Effector memory CD4-positive, alpha-beta T cell (primary cell): ENCODE data around the gene HEPN1.
"Not testable (repeated sequence)": the region's sequence is repeated elsewhere in the genome, so short reads cannot be mapped to it uniquely, and the experiment has no call there.

Source experiments
- DNase-seq, 3 donors: peaks; one replicate each; pipeline ENCODE4 v3.0.0-alpha.2; 2020
- H3K27ac ChIP-seq: 2 replicates; pipeline ENCODE4 v1.7.0; 2013; ENCODE audit warnings: mild to moderate bottlenecking, low read length, moderate library complexity; ENCODE audit not compliant: insufficient read depth, poor library complexity, severe bottlenecking
- H3K27me3 ChIP-seq: replicated peaks from 2 replicates; pipeline ENCODE4 v1.7.0; 2013; ENCODE audit warnings: mild to moderate bottlenecking, low read length; ENCODE audit not compliant: insufficient read depth, control insufficient read depth, poor library complexity, severe bottlenecking
- H3K36me3 ChIP-seq: 2 replicates; pipeline ENCODE4 v1.7.0; 2013; ENCODE audit warnings: mild to moderate bottlenecking, low read length, moderate library complexity; ENCODE audit not compliant: control insufficient read depth, insufficient read depth
- H3K4me1 ChIP-seq: 2 replicates; pipeline ENCODE4 v1.7.0; 2013; ENCODE audit warnings: low read length, mild to moderate bottlenecking; ENCODE audit not compliant: control insufficient read depth, insufficient read depth, poor library complexity, severe bottlenecking
- H3K4me3 ChIP-seq: 2 replicates; pipeline ENCODE4 v1.7.0; 2013; ENCODE audit warnings: low read length, low read depth, mild to moderate bottlenecking; ENCODE audit not compliant: insufficient read depth, poor library complexity, severe bottlenecking
- H3K9me3 ChIP-seq: 2 replicates; pipeline ENCODE4 v1.7.0; 2013; ENCODE audit warnings: mild to moderate bottlenecking, low read length, moderate library complexity; ENCODE audit not compliant: control insufficient read depth

HEPN1 gene

GRCh38 chr11:124953753-124954589 lies 34.9 kb downstream of the HEPN1 start, which contains the start of gene CCDC15:
TSS of gene CCDC15 (plus strand) at chr11:124954202. CDS start at chr11:124954733, 531 bp downstream.
- Histone ChIP-seq H3K4me3 (peak within 1 kb of the TSS; percentile 69), H3K27ac (peak within 1 kb of the TSS; percentile 81), H3K4me1 (peaks cover 27% of the 10 kb centered on the region), H3K27me3 (no peaks in the 10 kb centered on the region), H3K36me3 (no peaks in the 10 kb centered on the region), H3K9me3 (no peaks in the 10 kb centered on the region)
- peak; percentile 90 to 93 (median 91) for DNase-seq

- Histone ChIP-seq H3K27ac (peak overlapping the region; percentile 81), H3K4me1 (peaks cover 25% of the 10 kb centered on the region), H3K27me3 (no peaks in the 10 kb centered on the region), H3K4me3 (peak overlapping the region; percentile 69), H3K36me3 (no peaks in the 10 kb centered on the region), H3K9me3 (no peaks in the 10 kb centered on the region)
- DNase-seq: no peak
Observed at GRCh38 chr11:124954590-124954955, 35.5 kb downstream of the HEPN1 start.

GRCh38 chr11:124955035-124955434 lies 36.0 kb downstream of the HEPN1 start:
- H3K27me3 ChIP-seq: no peaks in the 10 kb centered on the region
- H3K27ac ChIP-seq: no peak overlapping the region
- no peak overlapping the region for H3K4me3 ChIP-seq
- no peak for DNase-seq
- H3K9me3 ChIP-seq: no peaks in the 10 kb centered on the region
- H3K36me3 ChIP-seq: no peaks in the 10 kb centered on the region
- H3K4me1 ChIP-seq: peaks cover 21% of the 10 kb centered on the region

- no peak for DNase-seq
- no peaks in the 10 kb centered on the region for H3K36me3 ChIP-seq
Observed at GRCh38 chr11:124961972-124962609, 43.0 kb downstream of the HEPN1 start.

GRCh38 chr11:124968197-124968596 lies 49.1 kb downstream of the HEPN1 start:
- H3K4me3 ChIP-seq, H3K36me3 ChIP-seq, H3K4me1 ChIP-seq, H3K27me3 ChIP-seq, H3K9me3 ChIP-seq, DNase-seq, H3K27ac ChIP-seq: not testable (repeated sequence)

More at GRCh38 chr11:124961972-124962609, 43.0 kb downstream of the HEPN1 start:
- H3K27me3 ChIP-seq: no peaks in the 10 kb centered on the region
- H3K9me3 ChIP-seq: no peaks in the 10 kb centered on the region
- no peaks in the 10 kb centered on the region for H3K4me1 ChIP-seq
- H3K4me3 ChIP-seq: no peak overlapping the region
- H3K27ac ChIP-seq: no peak overlapping the region
